Body of pancreas (tissue), 4 donors: ENCODE data around the gene CDK19. TPM values are rescaled to one million over a fixed set of nuclear protein-coding genes. Genes with fewer than 3 reads are reported as not detected.

Experiments used
- ATAC-seq: fragments of 150-250 bp; one replicate; pipeline ENCODE4 v1.9.1; 2016
- DNase-seq, 4 donors: peaks; one replicate each; pipeline ENCODE4 v3.0.0-alpha.2; 2019
- H3K27ac ChIP-seq, 4 donors: fragments of 200-600 bp; sonication (generic); 1 replicate in 3 of 4; 2 replicates in 1 of 4; pipeline versions ENCODE4 v1.5.1 to v1.6.1; 2016 to 2019; ENCODE audit warnings: mild to moderate bottlenecking in 1 of 4, mixed read lengths in 1 of 4, moderate library complexity in 1 of 4
- H3K27me3 ChIP-seq, 2 donors: fragments of 200-600 bp; sonication (generic); one replicate each; pipeline ENCODE4 v1.6.0; 2016; ENCODE audit warnings: mild to moderate bottlenecking in 1 of 2
- H3K36me3 ChIP-seq, 2 donors: fragments of 200-600 bp; sonication (generic); replicated peaks in 1 of 2; 2 replicates each; pipeline ENCODE4 v1.5.1; 2016; ENCODE audit warnings: low read depth in 2 of 2; ENCODE audit not compliant: insufficient read depth in 1 of 2
- H3K4me1 ChIP-seq: fragments of 200-600 bp; sonication (generic); one replicate; pipeline ENCODE4 v1.6.0; 2016
- H3K4me3 ChIP-seq, 2 donors: fragments of 200-600 bp; sonication (generic); 1 replicate in 1 of 2; 2 replicates in 1 of 2; pipeline ENCODE4 v1.5.1; 2016 to 2019
- H3K9me3 ChIP-seq, 3 donors: fragments of 200-600 bp; sonication (generic); 1 replicate in 2 of 3; 2 replicates in 1 of 3; pipeline ENCODE4 v1.5.1; 2016
- CTCF ChIP-seq, 7 experiments: fragments of 450-650 bp in 4 of 7; fragments of 200-600 bp in 3 of 7; sonication (generic) in 3 of 7; IDR thresholded peaks; one replicate each; pipeline ENCODE4 v1.5.1; 2016 to 2019; ENCODE audit warnings: antibody characterized with exemption in 7 of 7
- POLR2A ChIP-seq, 3 donors: fragments of 450-650 bp; IDR thresholded peaks; one replicate each; pipeline ENCODE4 v1.6.1; 2016; ENCODE audit warnings: antibody characterized with exemption in 3 of 3, mild to moderate bottlenecking in 2 of 3
- WGBS, 2 donors: methylation state at CpG; one replicate each; pipeline ENCODE4 v1.1.5; 2017; 5-methylcytosine and 5-hydroxymethylcytosine counted together
- intact Hi-C: fragments of 100-400 bp; cut with DNase I; formaldehyde crosslinking; loops from one replicate; pipeline ENCODE4 v1.15.1; 2023
- total RNA-seq, 2 donors: library from RNA; depleted of rRNA; stranded (reverse); fragments of >200 nt; gene quantifications; one replicate each; pipeline ENCODE4 v1.1.0, GENCODE V29; 2016

CDK19 gene
- total RNA-seq, 2 donors from 2014 or later = 4.0 to 8.0 TPM

- no peak for ATAC-seq
- intact Hi-C loops = no loop called here
- Histone ChIP-seq H3K9me3 (no peaks in the 10 kb centered on the region), H3K36me3 (no peaks in the 10 kb centered on the region), H3K4me1 (no peaks in the 10 kb centered on the region), H3K4me3 (no peak overlapping the region), H3K27ac (no peak overlapping the region), H3K27me3 (no peaks in the 10 kb centered on the region)
- DNase-seq = no peak
- 95 to 99% methylated on average over 26 to 59 of the region's 62 CpGs for WGBS, 2 donors
- TF ChIP-seq CTCF (IDR thresholded peaks at IDR 0.05) (no peak), POLR2A (IDR thresholded peaks at IDR 0.05) (no peak)
Observed at GRCh38 chr6:110645685-110646418, 169.4 kb downstream of the CDK19 start.

GRCh38 chr6:110643175-110643574 lies 172.1 kb downstream of the CDK19 start:
- intact Hi-C loops = no loop called here
- Histone ChIP-seq H3K36me3 (no peaks in the 10 kb centered on the region), H3K4me3 (no peak overlapping the region), H3K27me3 (no peaks in the 10 kb centered on the region), H3K9me3 (no peaks in the 10 kb centered on the region), H3K27ac (no peak overlapping the region), H3K4me1 (no peaks in the 10 kb centered on the region)
- no peak for TF ChIP-seq POLR2A (IDR thresholded peaks at IDR 0.05)
- TF ChIP-seq CTCF (IDR thresholded peaks at IDR 0.05) = no peak
- DNase-seq (no peak), ATAC-seq (no peak)
- WGBS, 2 donors = 84 to 87% methylated on average over 2 of the region's 2 CpGs

GRCh38 chr6:110642711-110643110 lies 172.6 kb downstream of the CDK19 start:
- H3K4me1 ChIP-seq = no peaks in the 10 kb centered on the region
- H3K9me3 ChIP-seq = no peaks in the 10 kb centered on the region
- TF ChIP-seq POLR2A (IDR thresholded peaks at IDR 0.05) (no peak), CTCF (IDR thresholded peaks at IDR 0.05) (no peak)
- no peak overlapping the region for H3K27ac ChIP-seq
- no peaks in the 10 kb centered on the region for H3K36me3 ChIP-seq
- ATAC-seq (no peak), DNase-seq (no peak)
- no peak overlapping the region for H3K4me3 ChIP-seq
- intact Hi-C loops = no loop called here
- H3K27me3 ChIP-seq = no peaks in the 10 kb centered on the region

GRCh38 chr6:110636781-110637180 lies 178.5 kb downstream of the CDK19 start:
- ATAC-seq (no peak), DNase-seq (no peak)
- no peaks in the 10 kb centered on the region for H3K4me1 ChIP-seq
- no peaks in the 10 kb centered on the region for H3K9me3 ChIP-seq
- 88 to 95% methylated on average over 2 of the region's 2 CpGs for whole genome bisulfite sequencing, 2 donors
- no peaks in the 10 kb centered on the region for H3K36me3 ChIP-seq
- no peaks in the 10 kb centered on the region for H3K27me3 ChIP-seq
- intact Hi-C loops = no loop called here
- no peak for TF ChIP-seq CTCF (IDR thresholded peaks at IDR 0.05)
- TF ChIP-seq POLR2A (IDR thresholded peaks at IDR 0.05) = no peak
- no peak overlapping the region for H3K27ac ChIP-seq
- H3K4me3 ChIP-seq = no peak overlapping the region

- H3K4me1 ChIP-seq = no peaks in the 10 kb centered on the region
- no peak overlapping the region for H3K4me3 ChIP-seq
- no peak overlapping the region for H3K27ac ChIP-seq
- TF ChIP-seq CTCF (IDR thresholded peaks at IDR 0.05) (no peak), POLR2A (IDR thresholded peaks at IDR 0.05) (no peak)
- no peaks in the 10 kb centered on the region for H3K9me3 ChIP-seq
- intact Hi-C loops = no loop called here
- ATAC-seq (no peak), DNase-seq (no peak)
- H3K36me3 ChIP-seq = no peaks in the 10 kb centered on the region
- 58 to 66% methylated on average over 1 of the region's 1 CpG for WGBS, 2 donors
- no peaks in the 10 kb centered on the region for H3K27me3 ChIP-seq
Observed at GRCh38 chr6:110635096-110635495, 180.2 kb downstream of the CDK19 start.
